Endodermal cell (in vitro differentiated cells): ENCODE results near the gene DENND1A. TPM values are rescaled to one million over a fixed set of nuclear protein-coding genes. Genes with fewer than 3 reads are reported as not detected.

ENCODE experiments used
- DNase-seq: peaks from one replicate; pipeline ENCODE4 v3.0.0-alpha.2; 2017
- H3K27ac ChIP-seq: 2 replicates; pipeline ENCODE4 v1.5.1; 2013; ENCODE audit warnings: mild to moderate bottlenecking, low read depth, low read length, moderate library complexity
- H3K27me3 ChIP-seq: 2 replicates; pipeline ENCODE4 v1.6.1; 2013; ENCODE audit warnings: mild to moderate bottlenecking, low read length, moderate library complexity; ENCODE audit not compliant: insufficient read depth, control insufficient read depth, poor library complexity, severe bottlenecking
- H3K36me3 ChIP-seq: 2 replicates; pipeline ENCODE4 v1.7.0; 2013; ENCODE audit warnings: mild to moderate bottlenecking, low read length, moderate library complexity; ENCODE audit not compliant: control insufficient read depth, insufficient read depth
- H3K4me1 ChIP-seq: one replicate; pipeline ENCODE4 v1.7.0; 2013; ENCODE audit warnings: low read length; ENCODE audit not compliant: control insufficient read depth, insufficient read depth
- H3K4me3 ChIP-seq: 2 replicates; pipeline ENCODE4 v1.5.1; 2013; ENCODE audit warnings: mild to moderate bottlenecking, low read length, moderate library complexity
- H3K9ac ChIP-seq: 2 replicates; pipeline ENCODE4 v1.6.1; 2013; ENCODE audit warnings: mild to moderate bottlenecking, low read length, moderate library complexity; ENCODE audit not compliant: poor library complexity, severe bottlenecking; ENCODE audit errors: extremely low read depth
- H3K9me3 ChIP-seq: 2 replicates; pipeline ENCODE4 v1.6.1; 2013; ENCODE audit warnings: mild to moderate bottlenecking, low read length, moderate library complexity; ENCODE audit not compliant: control insufficient read depth
- H3K27ac Mint-ChIP-seq: 2 replicates; pipeline ENCODE4 v1.8.0; 2020; ENCODE audit warnings: mixed read lengths
- H3K27me3 Mint-ChIP-seq: 2 replicates; pipeline ENCODE4 v1.8.0; 2021; ENCODE audit warnings: mild to moderate bottlenecking, mixed read lengths; ENCODE audit not compliant: insufficient read depth
- H3K36me3 Mint-ChIP-seq: 2 replicates; pipeline ENCODE4 v1.8.0; 2020; ENCODE audit warnings: low read depth, mixed read lengths
- H3K4me1 Mint-ChIP-seq: 2 replicates; pipeline ENCODE4 v1.8.0; 2020; ENCODE audit warnings: mixed read lengths
- H3K4me3 Mint-ChIP-seq: 2 replicates; pipeline ENCODE4 v1.8.0; 2020; ENCODE audit warnings: mild to moderate bottlenecking, moderate library complexity, mixed read lengths
- H3K9me3 Mint-ChIP-seq: 2 replicates; pipeline ENCODE4 v1.8.0; 2020; ENCODE audit warnings: mild to moderate bottlenecking, mixed read lengths
- WGBS, 2 experiments: methylation state at CpG; one replicate each; pipeline versions ENCODE4 v1.1.5 to v1.1.7; 2013; ENCODE audit warnings: missing lambda C conversion rate in 2 of 2, mixed read lengths in 1 of 2; ENCODE audit not compliant: insufficient coverage in 1 of 2, insufficient read length in 1 of 2; 5-methylcytosine and 5-hydroxymethylcytosine counted together
- total RNA-seq, 2 donors: library from RNA; stranded (reverse); fragmentation: NEBNext Ultra II Directional in 1 of 2; extraction: Animal tissue kit (Norgen Biotek cat#: 25700) in 1 of 2; gene quantifications; 2 replicates in 1 of 2; 3 replicates in 1 of 2; pipeline ENCODE4 v1.2.1, GENCODE V29; 2021
- TF ChIP-seq, protein P1 (sequence below): fragments of 200-600 bp; sonication (generic); conservative IDR thresholded peaks from 2 replicates; pipeline ENCODE4 v1.5.0; 2021; ENCODE audit warnings: antibody characterized with exemption, mild to moderate bottlenecking

Gene DENND1A
- total RNA-seq, 2 donors from 2014 or later, result 29.5 to 38.4 TPM

DNA sequence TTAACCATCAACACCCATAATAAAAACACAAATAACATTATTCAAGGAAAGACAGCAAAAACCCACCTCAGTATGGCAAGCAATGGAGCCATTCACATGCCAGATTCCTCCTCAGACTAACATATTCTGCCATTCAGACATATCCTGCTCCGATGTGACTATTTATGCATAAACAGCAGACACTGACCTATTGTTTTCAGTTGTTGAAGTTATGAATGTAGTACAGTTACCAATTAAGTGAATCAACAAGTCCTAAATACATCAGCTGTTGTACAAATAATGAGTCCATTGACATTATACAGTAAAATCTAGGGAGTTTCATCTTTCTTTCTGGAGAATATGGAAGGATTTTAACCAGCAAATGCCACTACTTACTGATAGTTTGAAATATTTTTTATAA, 131.7 kb downstream of the DENND1A start:
- no peak overlapping the region for H3K27ac Mint-ChIP-seq
- H3K9me3 Mint-ChIP-seq, result no peaks in the 10 kb centered on the region
- H3K36me3 Mint-ChIP-seq, result no peaks in the 10 kb centered on the region

DNA sequence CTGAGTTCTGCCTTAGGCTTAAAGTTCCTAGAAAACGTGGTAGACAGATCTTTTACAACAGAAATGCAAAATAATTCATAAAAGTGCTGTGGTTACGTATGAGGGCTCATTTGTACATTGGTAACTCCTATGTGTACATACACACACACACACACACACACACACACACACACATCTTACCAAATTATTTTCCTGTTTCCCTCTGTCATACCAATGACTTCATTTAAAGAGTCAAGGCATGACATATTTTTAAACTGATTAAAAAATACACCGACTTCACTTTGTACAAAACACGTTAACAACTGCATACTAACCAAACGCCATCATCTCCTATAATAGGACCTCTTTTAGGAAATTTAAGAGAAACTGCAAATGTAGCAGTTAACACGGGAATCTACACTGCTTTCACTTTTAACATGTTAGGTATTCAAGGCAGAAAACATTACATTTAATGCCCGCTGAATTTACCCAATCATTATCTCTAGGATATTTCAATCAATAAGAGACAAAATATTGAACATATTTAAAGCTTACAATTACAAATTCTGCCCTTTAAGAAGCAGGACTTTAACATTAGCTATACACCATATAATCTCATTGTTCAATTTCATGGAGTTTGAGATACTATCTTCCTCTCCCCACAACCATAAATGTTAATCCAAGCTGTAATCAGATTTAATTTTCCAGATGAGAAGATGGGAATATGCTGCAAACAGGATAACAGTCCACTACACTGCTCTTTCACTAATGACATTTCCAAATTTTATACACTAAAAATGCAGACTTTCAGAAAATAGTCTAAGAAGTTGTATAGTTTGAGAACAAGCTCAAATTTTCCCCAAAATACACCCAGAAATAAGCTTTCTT, 133.1 kb downstream of the DENND1A start:
- Mint-ChIP-seq H3K4me3 (no peak overlapping the region), H3K36me3 (no peaks in the 10 kb centered on the region), H3K4me1 (peaks cover 18% of the 10 kb centered on the region), H3K27ac (no peak overlapping the region), H3K27me3 (no peaks in the 10 kb centered on the region), H3K9me3 (no peaks in the 10 kb centered on the region)
- Histone ChIP-seq H3K9ac (no peak overlapping the region), H3K4me3 (no peak overlapping the region), H3K9me3 (no peaks in the 10 kb centered on the region), H3K4me1 (no peaks in the 10 kb centered on the region), H3K27me3 (no peaks in the 10 kb centered on the region), H3K36me3 (no peaks in the 10 kb centered on the region), H3K27ac (no peak overlapping the region)
- no peak for DNase-seq
- WGBS, 2 experiments, result 92 to 93% methylated on average over 6 to 7 of the region's 7 CpGs
- TF ChIP-seq, protein P1, sequence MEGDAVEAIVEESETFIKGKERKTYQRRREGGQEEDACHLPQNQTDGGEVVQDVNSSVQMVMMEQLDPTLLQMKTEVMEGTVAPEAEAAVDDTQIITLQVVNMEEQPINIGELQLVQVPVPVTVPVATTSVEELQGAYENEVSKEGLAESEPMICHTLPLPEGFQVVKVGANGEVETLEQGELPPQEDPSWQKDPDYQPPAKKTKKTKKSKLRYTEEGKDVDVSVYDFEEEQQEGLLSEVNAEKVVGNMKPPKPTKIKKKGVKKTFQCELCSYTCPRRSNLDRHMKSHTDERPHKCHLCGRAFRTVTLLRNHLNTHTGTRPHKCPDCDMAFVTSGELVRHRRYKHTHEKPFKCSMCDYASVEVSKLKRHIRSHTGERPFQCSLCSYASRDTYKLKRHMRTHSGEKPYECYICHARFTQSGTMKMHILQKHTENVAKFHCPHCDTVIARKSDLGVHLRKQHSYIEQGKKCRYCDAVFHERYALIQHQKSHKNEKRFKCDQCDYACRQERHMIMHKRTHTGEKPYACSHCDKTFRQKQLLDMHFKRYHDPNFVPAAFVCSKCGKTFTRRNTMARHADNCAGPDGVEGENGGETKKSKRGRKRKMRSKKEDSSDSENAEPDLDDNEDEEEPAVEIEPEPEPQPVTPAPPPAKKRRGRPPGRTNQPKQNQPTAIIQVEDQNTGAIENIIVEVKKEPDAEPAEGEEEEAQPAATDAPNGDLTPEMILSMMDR, result no peak

More for the DNA sequence above, 131.7 kb downstream of the DENND1A start:
- no peaks in the 10 kb centered on the region for H3K4me1 ChIP-seq
- Mint-ChIP-seq H3K4me3 (no peak overlapping the region), H3K4me1 (peaks cover 11% of the 10 kb centered on the region), H3K27me3 (no peaks in the 10 kb centered on the region)
- DNase-seq, result no peak
- H3K36me3 ChIP-seq, result no peaks in the 10 kb centered on the region
- TF ChIP-seq, protein P1, result no peak
- no peak overlapping the region for H3K27ac ChIP-seq
- H3K9me3 ChIP-seq, result no peaks in the 10 kb centered on the region
- H3K27me3 ChIP-seq, result no peaks in the 10 kb centered on the region
- no peak overlapping the region for H3K9ac ChIP-seq
- H3K4me3 ChIP-seq, result no peak overlapping the region
- WGBS, 2 experiments, result no CpG with 5 or more reads among the region's 1 CpG

DNA sequence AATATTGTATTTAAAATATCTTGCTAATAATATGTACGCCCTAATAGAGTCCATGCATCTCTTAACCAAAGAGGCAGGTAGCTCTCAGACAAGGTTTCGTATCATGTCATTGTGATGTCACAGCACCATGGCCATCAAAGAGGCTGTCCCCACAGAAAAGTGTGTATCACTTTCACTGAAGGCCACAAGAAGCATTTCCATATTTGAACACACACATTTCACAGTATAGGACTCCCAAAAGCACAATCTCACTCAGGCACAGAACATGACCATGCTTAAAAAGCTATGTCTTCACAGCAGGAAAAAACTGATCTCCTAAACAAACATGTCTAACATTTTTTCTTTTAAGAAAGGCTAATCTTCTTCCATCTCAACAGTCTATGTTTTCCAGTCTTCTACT, 133.8 kb downstream of the DENND1A start:
- no peak overlapping the region for H3K27ac Mint-ChIP-seq
- Histone ChIP-seq H3K4me1 (no peaks in the 10 kb centered on the region), H3K4me3 (no peak overlapping the region), H3K9me3 (no peaks in the 10 kb centered on the region), H3K27ac (no peak overlapping the region), H3K9ac (no peak overlapping the region), H3K27me3 (no peaks in the 10 kb centered on the region), H3K36me3 (no peaks in the 10 kb centered on the region)
- peaks cover 18% of the 10 kb centered on the region for H3K4me1 Mint-ChIP-seq
- 83 to 95% methylated on average over 1 to 2 of the region's 2 CpGs for WGBS, 2 experiments
- TF ChIP-seq, protein P1, result no peak
- no peaks in the 10 kb centered on the region for H3K9me3 Mint-ChIP-seq
- no peaks in the 10 kb centered on the region for H3K36me3 Mint-ChIP-seq
- no peaks in the 10 kb centered on the region for H3K27me3 Mint-ChIP-seq
- DNase-seq, result no peak
- no peak overlapping the region for H3K4me3 Mint-ChIP-seq
